ENCODE measurements around the gene CLRN1. TPM values are rescaled to one million over a fixed set of nuclear protein-coding genes. Genes with fewer than 3 reads are reported as not detected.

The CLRN1 gene
- total RNA-seq, 1 donor from 2014 or later = not detected

GRCh38 chr3:150876611-150877265 is 95.8 kb downstream of the CLRN1 start:
- no peak for DNase-seq (ENCODE audit: low read depth, low spot score)

Other genes starting within 250 kb of the CLRN1 start
- gene SIAH2, start 209.6 kb downstream of the CLRN1 start, total RNA-seq = 20.5 and 24.1 TPM in 2 replicates
- gene MINDY4B, start 67.3 kb downstream of the CLRN1 start, total RNA-seq = not detected in 2 replicates
- 0.11 and 0.20 TPM in 2 replicates for gene MED12L, start 112.9 kb upstream of the CLRN1 start, total RNA-seq
- not detected in 2 replicates for gene GPR171, start 230.5 kb upstream of the CLRN1 start, total RNA-seq